ENCODE results near the gene RNASE3.
"Not testable (repeated sequence)": the region's sequence is repeated elsewhere in the genome, so short reads cannot be mapped to it uniquely, and the experiment has no call there.

The RNASE3 gene

DNA sequence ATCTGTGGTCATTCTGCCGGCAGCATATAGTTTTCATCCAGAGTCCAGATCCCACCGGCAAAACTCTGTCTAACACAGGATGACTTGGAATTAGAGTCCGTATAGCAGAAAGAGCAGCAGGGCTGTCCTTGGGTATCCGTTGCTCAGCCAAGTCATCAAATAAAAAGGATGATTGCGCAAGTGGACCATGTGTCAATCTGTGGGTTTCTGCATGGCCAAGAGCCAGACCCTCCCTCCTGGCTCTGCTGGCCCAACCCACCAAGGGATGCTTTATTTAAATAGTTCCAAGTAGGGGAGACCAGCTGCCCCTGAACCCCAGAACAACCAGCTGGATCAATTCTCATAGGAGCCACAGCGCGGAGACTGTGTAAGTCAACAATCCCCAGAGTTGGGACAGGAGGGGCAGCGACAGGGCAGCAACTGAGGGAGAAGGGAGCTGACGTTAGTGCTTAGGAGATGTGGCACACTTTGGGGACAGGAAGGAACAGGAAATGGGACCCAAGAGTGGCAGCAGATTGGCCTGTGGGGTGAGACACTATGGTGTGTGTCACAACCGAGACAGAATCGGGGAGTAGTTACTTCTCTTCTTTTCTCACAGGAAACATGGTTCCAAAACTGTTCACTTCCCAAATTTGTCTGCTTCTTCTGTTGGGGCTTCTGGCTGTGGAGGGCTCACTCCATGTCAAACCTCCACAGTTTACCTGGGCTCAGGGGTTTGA is 28.0 kb downstream of the RNASE3 start:
- DNase-seq, result not testable (repeated sequence)

DNA sequence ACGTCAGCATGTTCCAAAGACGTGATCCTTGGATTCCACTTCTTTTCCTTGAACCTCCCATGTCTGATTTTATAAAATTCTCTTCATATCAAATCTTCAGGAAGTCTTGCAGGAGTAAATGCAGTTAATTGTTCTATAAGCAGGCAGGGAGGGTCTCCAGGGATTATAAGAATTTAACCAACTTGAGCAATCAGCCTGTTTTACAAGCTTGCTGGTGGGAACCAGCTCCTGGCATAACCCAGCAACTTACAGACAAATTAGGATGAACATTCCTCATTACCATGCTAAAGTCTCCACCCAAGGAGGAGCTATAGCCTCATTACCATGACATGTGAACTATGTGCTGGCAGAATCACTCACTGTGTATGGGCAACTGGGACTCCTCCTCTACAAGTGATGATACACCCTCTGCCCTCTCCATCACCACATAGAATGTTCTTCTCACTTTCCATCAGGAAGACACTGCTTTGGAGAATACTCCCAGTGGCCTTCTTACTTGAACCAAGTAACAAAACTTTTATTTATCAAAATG is 32.6 kb downstream of the RNASE3 start:
- DNase-seq, result not testable (repeated sequence)

DNA sequence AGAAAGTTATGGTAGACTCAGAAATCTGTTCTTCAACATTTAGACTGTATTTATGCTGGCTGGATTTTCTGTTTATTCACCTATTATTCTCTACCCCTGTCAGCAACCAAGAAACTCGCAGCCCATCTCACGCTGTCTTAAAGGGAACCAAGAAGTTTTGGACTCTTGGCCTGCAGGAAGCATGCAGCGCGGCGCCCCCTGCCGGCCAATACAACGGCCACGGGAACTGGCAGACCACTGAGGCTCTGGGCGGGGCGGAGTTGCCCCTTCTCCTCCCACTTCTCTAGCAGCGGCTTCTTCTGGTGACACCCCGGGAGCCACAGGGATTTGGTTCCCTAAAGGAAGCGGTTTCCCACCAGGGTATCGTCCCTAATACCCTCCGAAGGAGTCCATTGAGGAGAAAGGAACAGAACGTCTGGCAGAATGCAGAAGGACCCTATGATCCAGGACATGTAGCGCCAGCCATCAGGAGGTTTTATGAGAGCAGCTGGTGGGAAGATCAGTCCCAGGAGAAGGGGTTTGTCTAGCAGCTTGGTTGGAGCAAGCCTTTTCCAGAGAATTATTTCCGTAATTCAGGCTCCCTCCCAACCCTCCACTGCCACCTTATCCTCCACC is 43.1 kb downstream of the RNASE3 start:
- no peak for DNase-seq

- no peak for DNase-seq
Measured at GRCh38 chr14:20935303-20935984, 44.3 kb downstream of the RNASE3 start.
